Activated naive CD8-positive, alpha-beta T cell treated with anti-CD3 and anti-CD28 coated beads, Interleukin-2, amount 10 ng/mL, durations not matched to agents 7 days and 5 days (primary cell): Measurements from ENCODE around the gene SNX32. TPM values are rescaled to one million over a fixed set of nuclear protein-coding genes. Genes with fewer than 3 reads are reported as not detected.

Experiments
- ATAC-seq: fragments of 150-1000 bp; cut with Tn5 transposase; one replicate; pipeline ENCODE4 v1.10.0; 2021; ENCODE audit warnings: low read depth, moderate library complexity
- POLR2A ChIA-PET: fragments of 350-600 bp; sonication (Branson Sonifier 250); formaldehyde crosslinking; loops from one replicate; lab custom pipeline; 2021; ENCODE audit warnings: antibody characterized with exemption; lab: Charles Lee
- DNase-seq: peaks from one replicate; pipeline ENCODE4 v3.0.0; 2021
- H3K27ac Mint-ChIP-seq: one replicate; pipeline ENCODE4 v1.8.0; 2022; ENCODE audit warnings: mild to moderate bottlenecking, mixed read lengths
- H3K27me3 Mint-ChIP-seq: one replicate; pipeline ENCODE4 v1.8.0; 2022; ENCODE audit warnings: mild to moderate bottlenecking, moderate library complexity, mixed read lengths
- H3K36me3 Mint-ChIP-seq: one replicate; pipeline ENCODE4 v1.8.0; 2021; ENCODE audit warnings: mild to moderate bottlenecking, mixed read lengths
- H3K4me1 Mint-ChIP-seq: one replicate; pipeline ENCODE4 v1.8.0; 2021; ENCODE audit warnings: mixed read lengths
- H3K4me3 Mint-ChIP-seq: one replicate; pipeline ENCODE4 v1.8.0; 2022; ENCODE audit warnings: mild to moderate bottlenecking, moderate library complexity, mixed read lengths
- H3K9me3 Mint-ChIP-seq: one replicate; pipeline ENCODE4 v1.8.0; 2021; ENCODE audit warnings: mixed read lengths
- total RNA-seq, 2 experiments: library from RNA; stranded (reverse); gene quantifications; one replicate each; pipeline ENCODE4 v1.2.3, GENCODE V29; 2021

The SNX32 gene
- total RNA-seq, 2 experiments from 2014 or later, result 2.6 to 3.6 TPM

DNA sequence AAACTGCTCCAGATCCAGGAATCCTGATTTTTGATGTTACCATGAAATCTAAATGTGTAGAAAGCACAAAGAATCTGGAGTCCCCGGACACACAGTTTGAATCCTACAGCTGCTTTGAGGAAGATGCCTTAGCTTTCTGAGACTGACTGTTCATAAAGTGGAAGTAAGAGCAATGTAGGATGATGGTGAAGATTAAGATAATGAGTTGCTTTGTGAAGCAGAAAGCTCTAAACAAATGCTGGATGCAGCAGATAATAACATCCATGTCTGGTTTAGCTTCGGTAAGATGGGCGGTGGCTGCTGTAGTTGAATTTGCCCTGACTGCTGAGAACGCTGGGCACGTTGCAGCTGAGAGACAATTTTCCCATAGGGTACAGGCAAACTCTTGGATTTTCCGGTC is 26.8 kb upstream of the SNX32 start:
- DNase-seq (no peak), ATAC-seq (no peak)
- Mint-ChIP-seq H3K9me3 (no peaks in the 10 kb centered on the region), H3K36me3 (no peaks in the 10 kb centered on the region), H3K27me3 (peaks cover 44% of the 10 kb centered on the region), H3K4me3 (no peak overlapping the region), H3K27ac (no peak overlapping the region), H3K4me1 (peaks cover 10% of the 10 kb centered on the region)
- POLR2A ChIA-PET, result interaction anchor here (0.7 to 1.5 kb wide), 5 partner anchors 8 to 184 kb away, joined by 3 to 5 read pairs (median 4); no protein-coding TSS in a partner anchor

DNA sequence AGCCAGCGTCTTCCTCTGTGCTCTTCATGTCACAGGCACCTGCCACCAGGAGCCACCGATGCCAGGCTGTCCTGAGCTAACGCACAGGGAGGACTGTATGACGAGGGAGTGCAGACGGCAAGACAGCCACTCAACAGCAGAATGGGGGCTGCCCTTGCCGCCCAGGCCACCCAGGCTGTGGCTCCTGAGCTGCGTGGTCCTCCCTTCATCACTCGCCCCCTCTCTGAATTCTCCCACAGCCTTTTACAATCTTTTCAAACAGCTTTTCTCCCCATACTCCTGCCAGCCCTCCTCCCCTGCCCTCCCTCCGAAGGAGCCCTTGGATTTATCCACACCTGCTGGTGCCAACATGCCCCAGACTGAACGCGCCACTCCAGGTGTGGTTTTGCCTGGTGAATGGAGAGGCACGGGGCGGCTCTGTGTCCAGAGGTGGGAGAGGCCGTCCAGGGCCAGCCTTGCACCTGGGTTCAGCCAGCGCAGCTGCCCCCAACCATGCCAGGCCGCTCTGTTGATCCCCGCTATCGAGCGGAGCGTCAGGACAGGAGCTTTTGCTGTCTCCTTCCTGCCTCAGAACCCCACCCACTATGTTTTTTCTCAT is 24.9 kb upstream of the SNX32 start:
- DNase-seq (no peak), ATAC-seq (no peak)
- Mint-ChIP-seq H3K36me3 (no peaks in the 10 kb centered on the region), H3K4me3 (no peak overlapping the region), H3K9me3 (no peaks in the 10 kb centered on the region), H3K27ac (no peak overlapping the region), H3K27me3 (peaks cover 36% of the 10 kb centered on the region), H3K4me1 (peaks cover 10% of the 10 kb centered on the region)
- POLR2A ChIA-PET, result interaction anchor here (0.6 to 1.5 kb wide), 3 partner anchors 10 to 82 kb away, joined by 3 to 4 read pairs (median 3); partner anchors contain the start of gene CCDC85B

DNA sequence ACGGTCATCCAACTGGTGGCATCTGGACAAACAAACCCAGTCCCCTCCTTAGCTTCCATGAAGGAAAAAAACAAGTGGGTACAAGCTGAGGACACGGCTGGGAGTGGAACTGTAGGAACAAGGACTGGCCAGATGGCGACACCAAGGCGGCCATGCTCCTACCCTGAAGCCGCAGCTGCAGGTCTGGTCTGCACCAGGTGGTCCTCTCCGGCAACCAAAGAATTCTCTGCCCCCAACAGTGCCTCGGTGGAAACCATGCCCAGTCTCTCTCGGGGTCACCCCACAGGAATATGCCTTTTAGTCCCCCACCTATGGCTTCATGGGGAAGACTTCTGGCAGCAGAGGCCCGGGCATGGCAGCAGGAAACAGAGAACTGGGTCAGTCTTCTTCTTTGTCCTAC is 24.3 kb upstream of the SNX32 start:
- no peaks in the 10 kb centered on the region for H3K9me3 Mint-ChIP-seq
- DNase-seq (no peak), ATAC-seq (no peak)
- POLR2A ChIA-PET, result interaction anchor here (1.0 to 1.1 kb wide), 2 partner anchors 76 to 81 kb away, joined by 3 read pairs; partner anchors contain the start of gene CCDC85B
- no peak overlapping the region for H3K27ac Mint-ChIP-seq
- H3K27me3 Mint-ChIP-seq, result peaks cover 32% of the 10 kb centered on the region
- H3K36me3 Mint-ChIP-seq, result no peaks in the 10 kb centered on the region
- H3K4me1 Mint-ChIP-seq, result peaks cover 10% of the 10 kb centered on the region
- H3K4me3 Mint-ChIP-seq, result no peak overlapping the region

DNA sequence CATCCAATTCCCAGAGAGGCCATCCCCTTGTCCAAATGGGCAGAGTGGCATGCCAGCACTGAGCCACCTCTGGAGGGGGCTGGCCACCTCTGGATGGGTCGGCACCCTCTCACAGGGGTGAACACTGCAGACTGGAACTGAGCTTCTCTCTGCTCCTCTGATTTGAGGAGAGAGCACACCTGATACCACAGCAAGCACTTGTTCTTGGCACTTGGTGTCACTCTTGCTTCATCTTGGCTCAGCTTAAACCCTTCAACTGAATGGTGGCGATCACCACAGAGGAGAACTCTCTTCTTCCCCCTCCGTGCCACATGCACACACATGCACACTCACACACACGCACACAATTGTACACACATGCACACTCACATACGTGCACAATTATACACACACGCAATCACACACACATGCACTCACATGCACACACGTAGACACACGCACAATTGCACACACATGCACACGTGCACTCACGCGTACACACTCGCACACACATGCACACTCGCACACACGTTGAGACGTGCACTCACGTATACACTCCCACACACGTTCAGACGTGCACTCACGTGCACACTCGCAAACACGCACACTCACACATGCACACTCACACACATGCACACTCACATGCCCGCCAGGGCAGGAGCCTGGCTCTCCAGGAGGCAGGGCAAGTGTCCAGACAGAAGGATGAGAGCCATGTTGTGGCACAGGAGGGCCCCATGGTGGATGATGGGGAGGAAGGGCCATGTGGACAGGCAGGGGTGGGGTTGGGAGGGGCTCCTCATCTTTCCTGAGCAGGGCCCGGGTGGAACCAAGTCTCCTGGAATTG is 23.5 kb upstream of the SNX32 start:
- no peak for DNase-seq
- peaks cover 28% of the 10 kb centered on the region for H3K27me3 Mint-ChIP-seq
- no peaks in the 10 kb centered on the region for H3K36me3 Mint-ChIP-seq
- peaks cover 9% of the 10 kb centered on the region for H3K4me1 Mint-ChIP-seq
- H3K9me3 Mint-ChIP-seq, result no peaks in the 10 kb centered on the region
- POLR2A ChIA-PET, result interaction anchor here (1.0 to 1.1 kb wide), 2 partner anchors 75 to 81 kb away, joined by 3 read pairs; partner anchors contain the start of gene CCDC85B
- ATAC-seq, result peak; percentile 74
- no peak overlapping the region for H3K4me3 Mint-ChIP-seq
- H3K27ac Mint-ChIP-seq, result no peak overlapping the region

DNA sequence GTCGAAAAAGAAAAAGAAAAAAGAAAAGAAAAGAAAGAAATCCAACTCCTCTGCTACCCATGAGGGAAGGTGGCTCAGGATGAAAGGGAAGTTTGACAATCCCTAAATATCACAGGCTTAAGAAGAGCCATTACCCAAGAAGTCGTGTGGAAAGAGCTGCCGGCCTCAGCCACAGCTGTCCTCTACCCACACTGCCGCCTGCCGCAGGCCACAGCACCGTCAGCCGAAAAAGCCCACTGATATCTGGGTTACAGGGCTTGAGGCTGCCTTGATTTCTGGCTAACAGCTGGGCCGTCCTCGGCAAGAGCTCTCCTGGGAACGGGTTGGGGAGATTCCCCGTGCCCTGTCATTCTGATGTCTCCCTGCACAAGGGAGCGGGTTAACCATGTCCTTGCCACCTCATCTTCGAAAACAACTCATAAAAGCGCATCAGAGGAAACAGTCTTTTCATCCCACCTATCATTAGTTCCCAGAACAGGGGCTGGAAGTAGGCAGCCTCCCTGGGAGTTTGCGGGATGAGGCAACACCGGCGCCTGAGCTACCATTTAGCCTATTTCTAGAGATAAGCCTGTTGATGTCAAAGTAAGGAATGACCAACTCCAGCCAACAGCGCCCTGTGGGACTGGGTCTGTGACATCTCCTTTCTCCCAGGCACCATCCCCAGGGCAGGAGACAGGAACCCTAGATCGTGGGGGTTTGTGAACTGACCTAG is 21.8 kb upstream of the SNX32 start:
- H3K36me3 Mint-ChIP-seq, result peaks cover 5% of the 10 kb centered on the region
- ATAC-seq, result no peak
- no peak overlapping the region for H3K27ac Mint-ChIP-seq
- no peak overlapping the region for H3K4me3 Mint-ChIP-seq
- H3K27me3 Mint-ChIP-seq, result peaks cover 20% of the 10 kb centered on the region
- DNase-seq, result no peak
- no peaks in the 10 kb centered on the region for H3K9me3 Mint-ChIP-seq
- H3K4me1 Mint-ChIP-seq, result peaks cover 13% of the 10 kb centered on the region
- POLR2A ChIA-PET, result interaction anchor here (0.5 to 1.6 kb wide), 2 partner anchors 31 to 115 kb away, joined by 3 to 6 read pairs; partner anchors contain the start of gene AP5B1

DNA sequence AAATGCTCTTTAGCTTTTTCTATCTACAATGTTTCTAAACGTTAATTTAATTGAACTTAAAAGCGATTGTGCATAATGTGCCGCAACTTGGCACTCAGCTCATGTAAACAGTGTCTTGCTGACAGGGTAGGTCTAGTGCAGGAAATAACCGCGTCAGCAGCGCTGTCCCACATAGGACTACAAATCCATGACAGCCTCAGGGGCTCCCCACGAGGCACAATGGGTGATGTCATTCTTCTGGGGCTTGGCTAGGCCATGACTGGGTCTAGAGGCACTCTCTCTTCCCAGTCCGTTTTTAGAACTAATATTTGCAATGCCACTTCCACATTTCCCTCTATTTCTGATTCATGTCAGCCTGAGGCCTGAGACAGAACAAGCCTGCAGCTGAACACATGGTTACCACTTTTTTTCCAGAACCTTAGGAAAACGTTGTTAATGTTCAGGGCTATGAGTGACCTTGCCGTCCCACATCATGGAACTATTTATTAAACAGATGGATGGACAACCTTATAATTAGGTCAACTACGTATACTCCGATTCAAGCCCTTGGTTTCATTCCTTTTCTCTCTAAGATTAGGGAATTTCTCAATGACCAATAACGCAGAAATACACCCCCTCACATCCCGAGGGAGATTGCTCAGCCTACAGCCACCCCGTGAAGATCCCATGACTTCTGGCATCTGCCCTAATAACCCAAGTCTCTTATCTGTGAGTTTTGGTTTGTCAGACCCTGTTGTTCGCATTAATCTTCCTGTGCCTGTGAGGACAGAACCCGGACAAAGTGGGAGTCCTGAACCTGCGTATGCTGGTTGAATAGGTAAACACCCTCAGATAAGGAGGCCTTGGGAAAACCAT is 19.4 kb upstream of the SNX32 start:
- peaks cover 9% of the 10 kb centered on the region for H3K27me3 Mint-ChIP-seq
- DNase-seq, result no peak
- no peak overlapping the region for H3K4me3 Mint-ChIP-seq
- POLR2A ChIA-PET, result no interaction called here
- H3K27ac Mint-ChIP-seq, result no peak overlapping the region
- H3K9me3 Mint-ChIP-seq, result no peaks in the 10 kb centered on the region
- ATAC-seq, result no peak
- peaks cover 5% of the 10 kb centered on the region for H3K36me3 Mint-ChIP-seq
- H3K4me1 Mint-ChIP-seq, result peaks cover 18% of the 10 kb centered on the region

DNA sequence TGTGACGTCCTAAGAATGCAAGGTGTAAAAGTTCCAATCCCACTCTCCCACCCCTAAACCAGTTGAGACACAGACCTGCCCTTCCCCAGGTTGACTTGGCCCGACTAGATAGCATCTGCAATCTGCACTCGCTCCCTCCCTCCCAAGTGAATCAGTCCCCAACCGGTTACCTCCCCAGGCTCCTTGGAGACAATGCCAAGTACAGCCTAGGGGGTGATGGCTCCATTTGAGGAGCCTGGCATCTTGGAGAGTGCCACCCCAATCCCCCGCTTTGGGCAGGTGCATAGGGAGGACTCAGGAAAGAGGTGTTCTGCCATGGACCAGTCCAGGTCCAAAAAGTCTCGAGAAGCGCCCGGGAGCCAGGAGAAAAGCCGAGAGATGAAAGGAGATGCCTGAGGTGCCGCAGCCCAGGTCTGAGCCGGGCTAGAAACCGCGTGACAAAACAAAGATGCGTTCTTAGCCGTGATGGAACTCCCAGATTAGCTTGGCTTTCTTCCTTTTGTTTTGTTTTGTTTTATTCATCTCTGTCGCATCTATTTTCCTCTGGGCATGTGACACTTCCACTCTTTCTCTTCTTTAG is 18.7 kb upstream of the SNX32 start:
- Mint-ChIP-seq H3K27ac (no peak overlapping the region), H3K9me3 (no peaks in the 10 kb centered on the region), H3K4me3 (no peak overlapping the region), H3K27me3 (peaks cover 9% of the 10 kb centered on the region), H3K36me3 (peaks cover 5% of the 10 kb centered on the region), H3K4me1 (peaks cover 16% of the 10 kb centered on the region)
- no peak for DNase-seq
- ATAC-seq, result no peak
- POLR2A ChIA-PET, result interaction anchor here (4.1 kb wide), 1 partner anchor 103 kb away, joined by 20 read pairs; the partner anchor contains the start of gene KAT5

DNA sequence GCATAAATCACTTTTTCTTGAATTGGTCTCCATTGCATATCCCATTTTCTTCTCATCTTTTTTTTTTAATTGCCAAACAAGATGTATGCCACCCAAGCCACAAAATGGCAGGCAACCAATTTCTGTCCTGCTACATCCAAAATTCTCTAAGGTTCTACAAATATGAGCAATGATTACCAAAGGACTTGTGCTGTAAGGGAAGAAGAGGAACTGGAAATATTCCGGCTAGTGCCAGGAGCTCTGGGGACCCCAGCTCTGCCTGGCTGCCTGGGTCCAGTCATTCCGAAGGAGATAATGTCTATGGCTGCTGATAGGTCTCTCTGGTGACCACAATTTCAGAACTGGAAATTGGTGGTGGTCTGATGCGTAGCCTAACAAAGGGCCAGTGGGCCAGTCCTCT is 17.1 kb upstream of the SNX32 start:
- H3K36me3 Mint-ChIP-seq, result peaks cover 5% of the 10 kb centered on the region
- peaks cover 12% of the 10 kb centered on the region for H3K4me1 Mint-ChIP-seq
- H3K4me3 Mint-ChIP-seq, result peak overlapping the region; percentile 89
- ATAC-seq (no peak), DNase-seq (no peak)
- no peak overlapping the region for H3K27ac Mint-ChIP-seq
- H3K27me3 Mint-ChIP-seq, result peaks cover 3% of the 10 kb centered on the region
- no peaks in the 10 kb centered on the region for H3K9me3 Mint-ChIP-seq
- POLR2A ChIA-PET, result interaction anchor here (0.7 to 4.1 kb wide), 7 partner anchors 19 to 687 kb away, joined by 3 to 20 read pairs (median 4); partner anchors contain the start of genes CCDC85B and KAT5

DNA sequence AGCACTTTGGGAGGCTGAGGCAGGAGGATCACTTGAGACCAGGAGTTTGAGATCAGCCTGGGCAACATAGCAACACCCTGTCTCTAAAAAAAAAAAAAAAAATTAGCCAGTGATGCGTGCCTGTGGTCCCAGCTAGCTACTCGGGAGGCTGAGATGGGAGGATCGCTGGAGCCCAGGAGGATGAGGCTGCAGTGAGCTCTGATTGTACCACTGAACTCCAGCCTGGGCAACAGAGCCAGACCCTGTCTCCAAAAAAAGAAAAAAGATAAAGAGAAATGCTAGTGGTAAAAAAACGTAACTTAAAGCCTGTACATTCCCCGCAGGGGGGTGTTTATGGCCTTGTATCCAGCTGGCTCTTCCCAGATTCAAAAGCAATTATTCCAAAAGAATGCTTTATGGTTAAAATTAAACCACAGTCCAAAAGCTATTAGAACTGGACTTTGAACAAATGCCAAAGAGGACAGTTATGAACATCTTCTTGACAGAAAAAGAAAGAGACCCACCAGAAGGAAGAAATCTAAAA is 16.4 kb upstream of the SNX32 start:
- Mint-ChIP-seq H3K9me3 (no peaks in the 10 kb centered on the region), H3K27ac (peak overlapping the region; percentile 83), H3K36me3 (peaks cover 5% of the 10 kb centered on the region), H3K4me3 (peak overlapping the region; percentile 89), H3K4me1 (peaks cover 12% of the 10 kb centered on the region), H3K27me3 (peaks cover 3% of the 10 kb centered on the region)
- DNase-seq (no peak), ATAC-seq (no peak)
- POLR2A ChIA-PET, result interaction anchor here (0.5 to 4.1 kb wide), 12 partner anchors 14 to 742 kb away, joined by 3 to 20 read pairs (median 4); partner anchors contain the start of genes CCDC85B and KAT5

DNA sequence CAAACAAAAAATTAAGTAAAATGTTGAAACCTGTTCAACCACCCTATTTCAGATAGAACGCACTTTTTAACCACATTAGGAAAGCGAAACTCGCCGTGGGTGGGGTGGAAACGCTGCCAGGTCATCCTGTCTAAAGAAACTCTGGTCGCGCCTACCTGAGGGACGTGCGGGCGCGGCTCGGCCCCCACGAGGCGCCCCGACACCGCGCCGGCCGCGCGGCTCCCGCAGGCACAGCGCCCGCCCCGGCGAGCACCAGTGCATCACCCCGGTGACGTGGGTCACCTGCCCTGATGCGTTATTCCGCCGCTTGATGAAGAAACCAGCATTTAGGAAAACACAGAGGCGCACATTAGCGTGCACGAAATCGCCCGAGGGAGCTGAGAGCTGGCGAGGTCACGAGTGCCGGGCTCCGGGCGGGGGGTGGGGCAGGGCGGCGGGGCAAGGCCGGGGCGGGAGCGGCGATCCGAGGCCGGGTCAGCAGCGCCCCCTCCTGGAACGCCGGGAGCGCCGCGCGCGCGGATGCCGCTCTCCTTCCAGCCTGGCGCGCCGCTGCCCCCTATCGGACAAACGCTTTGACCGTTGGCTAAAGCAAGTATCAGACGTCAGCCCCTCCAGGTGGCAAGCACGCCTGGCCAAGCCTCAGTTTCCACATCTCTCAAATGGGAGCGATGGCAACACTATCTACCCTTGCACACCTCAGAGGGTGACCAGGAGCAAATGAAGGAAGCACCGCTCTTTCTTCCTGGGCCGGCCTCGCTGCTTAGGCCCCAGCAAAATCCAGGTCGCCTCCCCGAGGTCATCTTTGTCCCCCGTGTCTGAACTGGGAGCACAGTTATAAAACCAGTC is 15.7 kb upstream of the SNX32 start:
- ATAC-seq (peak; percentile 90), DNase-seq (peak; percentile 99)
- Mint-ChIP-seq H3K36me3 (peaks cover 5% of the 10 kb centered on the region), H3K9me3 (no peaks in the 10 kb centered on the region), H3K4me3 (peak overlapping the region; percentile 89), H3K27ac (peak overlapping the region; percentile 83), H3K4me1 (peaks cover 12% of the 10 kb centered on the region), H3K27me3 (peaks cover 3% of the 10 kb centered on the region)
- POLR2A ChIA-PET, result interaction anchor here (0.6 to 4.1 kb wide), 12 partner anchors 15 to 743 kb away, joined by 3 to 20 read pairs (median 4); partner anchors contain the start of genes CCDC85B, KAT5 and SNX32

DNA sequence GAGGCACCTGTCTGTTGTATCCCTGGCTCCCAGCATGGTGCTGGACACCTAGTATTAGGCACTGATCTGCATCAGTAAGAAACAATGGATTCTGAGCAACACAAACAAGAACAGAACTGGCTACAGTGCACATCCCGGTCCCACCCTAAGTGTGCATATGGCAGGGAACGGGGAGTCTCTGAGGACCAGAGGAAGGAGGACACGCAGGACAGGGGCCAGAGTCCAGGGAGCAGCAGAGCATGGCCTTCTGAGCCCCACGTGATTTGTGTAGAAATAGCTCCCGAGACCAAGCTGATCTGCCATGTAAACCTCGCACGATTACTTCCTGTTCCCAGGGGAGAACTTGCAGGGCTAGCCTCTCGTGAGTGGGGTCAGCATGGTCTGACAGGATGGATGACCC is 12.7 kb upstream of the SNX32 start:
- H3K36me3 Mint-ChIP-seq, result peaks cover 5% of the 10 kb centered on the region
- peaks cover 10% of the 10 kb centered on the region for H3K4me1 Mint-ChIP-seq
- H3K9me3 Mint-ChIP-seq, result no peaks in the 10 kb centered on the region
- H3K4me3 Mint-ChIP-seq, result no peak overlapping the region
- POLR2A ChIA-PET, result no interaction called here
- no peaks in the 10 kb centered on the region for H3K27me3 Mint-ChIP-seq
- H3K27ac Mint-ChIP-seq, result no peak overlapping the region
- DNase-seq (no peak), ATAC-seq (no peak)
